Ovary (tissue), 9 donors: ENCODE data around the gene WIPI1. TPM values are rescaled to one million over a fixed set of nuclear protein-coding genes. Genes with fewer than 3 reads are reported as not detected.
"Not testable (repeated sequence)": the region's sequence is repeated elsewhere in the genome, so short reads cannot be mapped to it uniquely, and the experiment has no call there.

Experiments
- DNase-seq, 5 donors: peaks; one replicate each; pipeline ENCODE4 v3.0.0-alpha.2; 2019 to 2020
- H3K27ac ChIP-seq, 2 donors: fragments of 200-600 bp; one replicate each; pipeline versions ENCODE4 v1.5.1 to v1.8.0; 2019 to 2022
- H3K27me3 ChIP-seq: fragments of 200-600 bp; one replicate; pipeline ENCODE4 v1.8.0; 2022
- H3K36me3 ChIP-seq: fragments of 200-600 bp; sonication (generic); one replicate; pipeline ENCODE4 v1.5.1; 2019
- H3K4me1 ChIP-seq: one replicate; pipeline ENCODE4 v1.8.1; 2013; ENCODE audit warnings: mild to moderate bottlenecking, moderate library complexity; ENCODE audit not compliant: insufficient read depth
- H3K4me3 ChIP-seq: fragments of 200-600 bp; sonication (generic); one replicate; pipeline ENCODE4 v1.5.1; 2017
- H3K9me3 ChIP-seq, 2 donors: fragments of 200-600 bp in 1 of 2; sonication (generic) in 1 of 2; one replicate each; pipeline versions ENCODE4 v1.5.1 to v1.8.1; 2013 to 2019; ENCODE audit warnings: mild to moderate bottlenecking in 1 of 2, moderate library complexity in 1 of 2
- EP300 ChIP-seq: sonication (generic); formaldehyde crosslinking; IDR thresholded peaks from one replicate; pipeline ENCODE4 v1.6.1; 2017; ENCODE audit warnings: antibody characterized with exemption
- POLR2A ChIP-seq: fragments of 450-650 bp; IDR thresholded peaks from one replicate; pipeline ENCODE4 v1.6.1; 2017; ENCODE audit warnings: antibody characterized with exemption, mild to moderate bottlenecking, moderate library complexity
- WGBS, 3 donors: extraction: QIAGEN DNeasy Blood & Tissue Kit in 1 of 3; methylation state at CpG; one replicate each; pipeline versions ENCODE4 v1.1.5 to v1.1.7; 2013 to 2017; 5-methylcytosine and 5-hydroxymethylcytosine counted together
- intact Hi-C, 4 donors: fragments of 100-400 bp; cut with DNase I; formaldehyde crosslinking; loops; one replicate each; pipeline versions ENCODE4 v1.11.0 to v1.15.1; 2022 to 2023
- polyA plus RNA-seq, 2 donors: library from polyadenylated mRNA; stranded (reverse); fragments of 200-250 nt in 1 of 2; fragments of 350-450 nt in 1 of 2; fragmentation: Illumina TruSeq in 1 of 2; extraction: RNeasy Lipid Tissue Mini Kit (QIAGEN cat#74804) in 1 of 2; gene quantifications; one replicate each; pipeline ENCODE4 v1.2.3, GENCODE V29; 2013 to 2014
- total RNA-seq, 7 donors: library from RNA; depleted of rRNA in 2 of 7; stranded (reverse); fragments of >200 nt in 2 of 7; fragmentation: NEBNext Ultra II Directional in 3 of 7; extraction: Animal tissue kit (Norgen Biotek cat#: 25700) in 3 of 7; gene quantifications; one replicate each; pipeline versions ENCODE4 v1.1.0 to v1.2.4, GENCODE V29; 2016 to 2023
- TF ChIP-seq, protein P1 (sequence below), 3 donors: fragments of 450-650 bp in 2 of 3; fragments of 200-600 bp in 1 of 3; IDR thresholded peaks; one replicate each; pipeline versions ENCODE4 v1.5.1 to v1.8.0; 2016 to 2022; ENCODE audit warnings: antibody characterized with exemption in 3 of 3, mild to moderate bottlenecking in 1 of 3
- donor health status: DM: no; HTN: no; CAD: no; lungs with moderate emphysema.
- donor health status: DM: no; HTN: no; CAD: no.
- donor health status: Bipolar disorder and iron deficiency.
- donor health status: DM: yes; HTN: yes; CAD: no.
- donor health status: DM: no; HTN: no; CAD: no.
- donor health status: DM: yes; HTN: yes; CAD: no.

Gene WIPI1
- total and polyA plus RNA-seq, 9 donors: 15.9 to 53.3 (median 21.3) TPM

DNA sequence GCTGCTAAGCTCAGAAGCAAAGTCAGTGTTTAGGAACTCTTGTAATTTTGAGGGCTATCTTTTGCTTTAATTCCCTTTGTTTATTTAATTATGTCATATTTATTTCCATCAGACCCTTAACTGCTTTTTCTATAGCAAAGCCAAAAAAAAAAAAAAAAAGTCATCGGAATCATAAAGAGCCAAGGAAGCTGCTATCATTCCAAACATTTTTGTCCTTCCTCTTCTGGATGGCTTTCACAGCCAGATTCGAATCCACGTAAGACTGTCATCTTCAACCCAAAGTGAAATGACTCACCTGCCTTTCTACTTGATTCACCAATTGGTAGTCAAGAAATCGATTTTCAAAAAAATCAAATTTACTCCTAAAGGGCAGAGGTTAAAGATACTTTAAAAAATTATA is 38.4 kb downstream of the WIPI1 start:
- Histone ChIP-seq H3K36me3 (no peaks in the 10 kb centered on the region), H3K4me1 (no peaks in the 10 kb centered on the region), H3K27me3 (no peaks in the 10 kb centered on the region), H3K9me3 (no peaks in the 10 kb centered on the region), H3K27ac (no peak overlapping the region), H3K4me3 (no peak overlapping the region)
- no peak for DNase-seq
- TF ChIP-seq POLR2A: no peak
- 39 to 61% (median 57%) methylated on average over 4 of the region's 4 CpGs for WGBS, 3 donors
- intact Hi-C loops: no loop called here

GRCh38 chr17:68417317-68417716 is 40.0 kb downstream of the WIPI1 start:
- no peak for DNase-seq
- intact Hi-C loops: no loop called here
- no peaks in the 10 kb centered on the region for H3K9me3 ChIP-seq
- H3K36me3 ChIP-seq: no peaks in the 10 kb centered on the region
- WGBS, 3 donors: 96 to 99% (median 97%) methylated on average over 3 of the region's 3 CpGs
- H3K4me1 ChIP-seq: no peaks in the 10 kb centered on the region
- H3K27me3 ChIP-seq: no peaks in the 10 kb centered on the region
- no peak for TF ChIP-seq EP300
- TF ChIP-seq POLR2A: no peak
- TF ChIP-seq, protein P1, sequence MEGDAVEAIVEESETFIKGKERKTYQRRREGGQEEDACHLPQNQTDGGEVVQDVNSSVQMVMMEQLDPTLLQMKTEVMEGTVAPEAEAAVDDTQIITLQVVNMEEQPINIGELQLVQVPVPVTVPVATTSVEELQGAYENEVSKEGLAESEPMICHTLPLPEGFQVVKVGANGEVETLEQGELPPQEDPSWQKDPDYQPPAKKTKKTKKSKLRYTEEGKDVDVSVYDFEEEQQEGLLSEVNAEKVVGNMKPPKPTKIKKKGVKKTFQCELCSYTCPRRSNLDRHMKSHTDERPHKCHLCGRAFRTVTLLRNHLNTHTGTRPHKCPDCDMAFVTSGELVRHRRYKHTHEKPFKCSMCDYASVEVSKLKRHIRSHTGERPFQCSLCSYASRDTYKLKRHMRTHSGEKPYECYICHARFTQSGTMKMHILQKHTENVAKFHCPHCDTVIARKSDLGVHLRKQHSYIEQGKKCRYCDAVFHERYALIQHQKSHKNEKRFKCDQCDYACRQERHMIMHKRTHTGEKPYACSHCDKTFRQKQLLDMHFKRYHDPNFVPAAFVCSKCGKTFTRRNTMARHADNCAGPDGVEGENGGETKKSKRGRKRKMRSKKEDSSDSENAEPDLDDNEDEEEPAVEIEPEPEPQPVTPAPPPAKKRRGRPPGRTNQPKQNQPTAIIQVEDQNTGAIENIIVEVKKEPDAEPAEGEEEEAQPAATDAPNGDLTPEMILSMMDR (IDR thresholded peaks at IDR 0.05): no peak
- no peak overlapping the region for H3K27ac ChIP-seq
- H3K4me3 ChIP-seq: no peak overlapping the region

DNA sequence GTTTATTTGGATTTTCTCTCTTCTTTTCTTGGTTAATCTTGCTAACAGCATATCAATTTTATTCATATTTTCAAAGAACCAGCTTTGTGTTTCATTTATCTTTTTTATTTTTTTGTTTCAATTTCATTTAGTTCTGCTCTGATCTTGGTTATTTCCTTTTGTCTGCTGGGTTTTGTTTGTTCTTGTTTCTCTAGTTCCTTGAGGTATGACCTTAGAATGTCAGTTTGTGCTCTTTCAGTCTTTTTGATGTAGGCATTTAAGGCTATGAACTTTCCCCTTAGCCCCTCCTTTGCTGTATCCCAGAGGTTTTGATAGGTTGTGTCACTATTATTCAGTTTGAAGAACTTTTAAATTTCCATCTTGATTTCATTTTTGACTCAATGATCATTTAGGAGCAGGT is 42.4 kb downstream of the WIPI1 start:
- intact Hi-C loops, H3K9me3 ChIP-seq, H3K4me1 ChIP-seq, H3K36me3 ChIP-seq, H3K27ac ChIP-seq, DNase-seq, H3K27me3 ChIP-seq, H3K4me3 ChIP-seq: not testable (repeated sequence)

- peak overlapping the region; percentile 18 for H3K4me3 ChIP-seq
- H3K9me3 ChIP-seq, H3K27ac ChIP-seq, intact Hi-C loops, H3K36me3 ChIP-seq, H3K27me3 ChIP-seq, H3K4me1 ChIP-seq: not testable (repeated sequence)
- 5 to 6% (median 6%) methylated on average over 25 to 34 of the region's 34 CpGs for WGBS, 3 donors
- peak in 2 of 5 donors; percentile 47 to 51 for DNase-seq
Observed at GRCh38 chr17:68413597-68414560, 43.4 kb downstream of the WIPI1 start.

- intact Hi-C loops: not testable (repeated sequence)
Observed at GRCh38 chr17:68407656-68408055, 49.6 kb downstream of the WIPI1 start.

DNA sequence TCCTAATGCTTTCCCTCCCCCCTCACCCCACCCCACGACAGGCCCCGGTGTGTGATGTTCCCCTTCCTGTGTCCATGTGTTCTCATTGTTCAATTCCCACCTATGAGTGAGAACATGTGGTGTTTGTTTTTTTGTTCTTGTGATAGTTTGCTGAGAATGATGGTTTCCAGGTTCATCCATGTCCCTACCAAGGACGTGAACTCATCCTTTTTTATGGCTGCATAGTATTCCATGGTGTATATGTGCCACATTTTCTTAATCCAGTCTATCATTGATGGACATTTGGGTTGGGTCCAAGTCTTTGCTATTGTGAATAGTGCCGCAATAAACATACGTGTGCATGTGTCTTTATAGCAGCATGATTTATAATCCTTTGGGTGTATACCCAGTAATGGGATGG is 53.5 kb downstream of the WIPI1 start:
- H3K9me3 ChIP-seq, DNase-seq, H3K36me3 ChIP-seq, H3K27ac ChIP-seq, H3K4me1 ChIP-seq, H3K4me3 ChIP-seq, intact Hi-C loops, H3K27me3 ChIP-seq: not testable (repeated sequence)
- WGBS, 3 donors: 95% methylated on average over 4 to 5 of the region's 5 CpGs

More at GRCh38 chr17:68407656-68408055, 49.6 kb downstream of the WIPI1 start:
- not testable (repeated sequence) for H3K9me3 ChIP-seq, H3K4me1 ChIP-seq, H3K4me3 ChIP-seq, H3K27ac ChIP-seq, H3K36me3 ChIP-seq, DNase-seq, H3K27me3 ChIP-seq
- 79 to 87% (median 83%) methylated on average over 1 of the region's 1 CpG for WGBS, 3 donors

DNA sequence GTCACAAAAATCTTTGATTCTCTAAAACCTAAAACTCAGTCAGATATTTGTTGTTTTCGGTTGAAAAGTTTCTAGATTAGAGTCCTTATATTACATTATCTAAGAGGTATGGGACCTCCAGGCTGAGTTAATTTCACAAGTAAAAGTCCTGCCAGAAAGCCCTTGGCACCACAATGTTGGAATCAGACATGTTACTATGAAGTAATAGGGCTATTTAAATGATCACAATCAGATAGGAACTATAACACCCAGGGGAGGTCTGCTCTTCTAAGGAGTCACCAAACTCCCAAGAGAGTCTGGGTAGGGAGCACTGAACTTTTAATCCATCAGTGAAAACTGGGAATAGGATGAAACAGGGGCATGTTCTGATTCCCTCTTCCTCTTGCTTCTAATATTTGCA is 54.2 kb downstream of the WIPI1 start:
- no peak for TF ChIP-seq POLR2A
- TF ChIP-seq, protein P1 (IDR thresholded peaks at IDR 0.05): no peak
- TF ChIP-seq EP300: no peak
- H3K4me3 ChIP-seq: no peak overlapping the region
- H3K36me3 ChIP-seq: no peaks in the 10 kb centered on the region
- H3K27me3 ChIP-seq: no peaks in the 10 kb centered on the region
- intact Hi-C loops: no loop called here
- no peaks in the 10 kb centered on the region for H3K4me1 ChIP-seq
- H3K9me3 ChIP-seq: no peaks in the 10 kb centered on the region
- no peak overlapping the region for H3K27ac ChIP-seq
- no peak for DNase-seq
- 81 to 94% (median 87%) methylated on average over 1 of the region's 1 CpG for WGBS, 3 donors
